ENCODE results near the gene RHOB.
"Not testable (repeated sequence)": the region's sequence is repeated elsewhere in the genome, so short reads cannot be mapped to it uniquely, and the experiment has no call there.

The RHOB gene

GRCh38 chr2:20451761-20452499, 5.1 kb downstream of the RHOB start:
- DNase-seq (ENCODE audit: low read depth, low spot score): no peak

- no peak for DNase-seq (ENCODE audit: low read depth, low spot score)
Measured at GRCh38 chr2:20452551-20452950, 5.7 kb downstream of the RHOB start.

DNA sequence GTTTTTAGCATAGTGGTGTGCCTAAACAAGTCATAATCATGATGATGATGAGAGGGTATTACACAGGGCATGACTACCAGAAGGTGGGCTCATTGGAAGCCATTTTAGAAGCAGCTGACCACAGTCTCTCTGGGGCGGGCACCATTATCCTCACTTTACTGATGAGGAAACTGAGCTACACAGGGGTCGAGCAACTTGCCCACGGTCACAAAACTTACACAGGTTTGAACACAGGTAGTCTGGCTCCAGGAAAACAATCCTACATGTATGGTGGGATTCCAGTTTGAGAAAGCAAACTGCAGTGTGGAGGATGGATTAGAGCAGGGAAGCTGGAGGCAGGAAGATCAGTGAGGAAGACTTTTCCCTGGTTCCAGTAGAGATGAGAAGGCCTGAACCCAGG, 6.2 kb downstream of the RHOB start:
- DNase-seq (ENCODE audit: low read depth, low spot score): no peak

DNA sequence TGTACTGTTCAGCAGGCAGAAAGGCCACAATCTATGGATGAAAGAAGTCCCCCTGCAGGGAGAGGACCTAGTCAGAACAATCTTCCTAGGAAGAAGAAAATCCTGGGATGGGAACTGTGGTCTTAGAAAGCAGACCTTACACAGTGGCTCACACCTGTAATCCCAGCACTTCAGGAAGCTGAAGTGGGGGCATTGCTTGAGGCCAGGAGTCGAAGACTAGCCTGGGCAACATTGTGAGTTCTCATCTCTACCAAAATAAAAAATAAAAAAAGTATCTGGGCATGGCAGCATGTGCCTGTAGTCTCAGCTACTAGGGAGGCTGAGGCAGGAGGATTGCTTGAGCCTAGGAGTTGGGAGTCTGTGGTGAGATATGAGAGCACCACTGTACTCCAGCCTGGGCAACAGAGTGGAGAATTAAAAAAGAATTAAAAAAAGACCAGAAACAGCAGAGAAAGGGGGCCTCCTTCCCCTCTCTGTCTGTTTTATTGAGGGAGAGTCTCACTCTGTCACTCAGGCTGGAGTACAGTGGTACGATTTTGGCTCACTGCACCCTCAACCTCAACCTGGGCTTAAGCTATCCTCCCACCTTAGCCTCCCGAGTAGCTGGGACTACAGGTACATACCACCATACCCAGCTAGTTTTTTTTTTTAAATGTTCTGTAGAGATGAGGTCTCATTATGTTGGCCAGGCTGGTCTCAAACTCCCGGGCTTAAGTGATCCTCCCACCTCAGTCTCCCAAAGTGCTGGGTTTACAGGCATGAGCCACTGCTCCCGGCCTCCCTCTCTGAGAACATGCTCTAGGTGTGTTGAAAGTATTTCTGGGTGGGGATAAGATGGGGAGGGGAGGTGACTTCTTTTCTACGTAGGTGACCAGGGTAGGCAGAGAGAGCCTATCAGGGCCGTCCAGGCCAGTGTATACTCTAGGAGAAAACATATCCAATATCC, 7.4 kb downstream of the RHOB start:
- no peak for DNase-seq (ENCODE audit: low read depth, low spot score)

GRCh38 chr2:20455076-20455587, 8.3 kb downstream of the RHOB start:
- no peak for DNase-seq (ENCODE audit: low read depth, low spot score)

DNA sequence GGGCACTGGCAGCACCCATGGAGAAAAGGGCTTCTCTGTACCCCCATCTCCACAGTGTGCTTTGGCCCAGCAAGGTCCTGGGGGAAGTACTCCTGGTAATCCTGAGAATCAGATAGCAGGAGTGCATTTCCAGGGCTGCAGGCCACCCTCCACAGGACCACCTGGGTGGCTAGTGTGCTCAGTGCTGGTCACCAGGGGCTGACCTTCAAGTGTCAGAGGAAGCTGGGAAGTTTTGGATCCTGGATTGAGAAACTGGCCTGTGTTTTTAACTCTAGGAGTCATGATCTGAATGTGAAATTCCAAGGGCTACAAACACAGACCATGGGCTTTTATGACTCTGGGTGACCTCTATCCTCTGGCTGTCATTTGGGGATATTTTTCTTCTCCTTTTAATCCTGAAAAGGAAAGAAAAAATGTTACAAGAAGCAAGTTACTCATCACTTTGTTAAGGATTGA, 9.3 kb downstream of the RHOB start:
- DNase-seq (ENCODE audit: low read depth, low spot score): no peak

- DNase-seq (ENCODE audit: low read depth, low spot score): no peak
Measured at GRCh38 chr2:20456636-20457426, 10.0 kb downstream of the RHOB start.

- no peak for DNase-seq (ENCODE audit: low read depth, low spot score)
Measured at GRCh38 chr2:20457661-20458630, 11.1 kb downstream of the RHOB start.

DNA sequence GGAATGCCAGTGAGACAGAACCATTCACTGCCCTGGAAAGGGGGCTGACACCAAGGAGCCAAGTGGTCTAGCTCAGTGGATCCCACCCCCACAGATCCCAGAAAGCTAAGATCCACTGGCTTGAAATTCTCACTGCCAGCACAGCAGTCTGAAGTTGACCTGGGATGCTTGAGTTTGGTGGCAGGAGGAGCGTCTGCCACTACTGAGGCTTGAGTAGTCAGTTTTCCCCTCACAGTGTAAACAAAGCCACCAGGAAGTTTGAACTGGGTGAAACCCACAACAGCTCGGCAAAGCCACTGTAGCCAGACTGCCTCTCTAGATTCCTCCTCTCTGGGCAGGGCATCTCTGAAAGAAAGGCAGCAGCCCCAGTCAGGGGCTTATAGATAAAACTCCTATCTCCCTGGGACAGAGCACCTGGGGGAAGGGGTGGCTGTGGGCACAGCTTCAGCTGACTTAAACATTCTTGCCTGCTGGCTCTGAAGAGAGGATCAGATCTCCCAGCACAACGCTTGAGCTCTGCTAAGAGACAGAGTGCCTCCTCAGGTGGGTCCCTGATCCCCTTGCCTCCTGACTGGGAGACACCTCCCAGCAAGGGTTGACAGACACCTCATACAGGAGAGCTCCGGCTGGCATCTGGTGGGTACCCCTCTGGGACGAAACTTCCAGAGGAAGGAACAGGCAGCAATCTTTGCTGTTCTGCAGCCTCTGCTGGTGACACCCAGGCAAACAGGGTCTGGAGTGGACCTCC, 12.0 kb downstream of the RHOB start:
- DNase-seq (ENCODE audit: low read depth, low spot score): not testable (repeated sequence)

DNA sequence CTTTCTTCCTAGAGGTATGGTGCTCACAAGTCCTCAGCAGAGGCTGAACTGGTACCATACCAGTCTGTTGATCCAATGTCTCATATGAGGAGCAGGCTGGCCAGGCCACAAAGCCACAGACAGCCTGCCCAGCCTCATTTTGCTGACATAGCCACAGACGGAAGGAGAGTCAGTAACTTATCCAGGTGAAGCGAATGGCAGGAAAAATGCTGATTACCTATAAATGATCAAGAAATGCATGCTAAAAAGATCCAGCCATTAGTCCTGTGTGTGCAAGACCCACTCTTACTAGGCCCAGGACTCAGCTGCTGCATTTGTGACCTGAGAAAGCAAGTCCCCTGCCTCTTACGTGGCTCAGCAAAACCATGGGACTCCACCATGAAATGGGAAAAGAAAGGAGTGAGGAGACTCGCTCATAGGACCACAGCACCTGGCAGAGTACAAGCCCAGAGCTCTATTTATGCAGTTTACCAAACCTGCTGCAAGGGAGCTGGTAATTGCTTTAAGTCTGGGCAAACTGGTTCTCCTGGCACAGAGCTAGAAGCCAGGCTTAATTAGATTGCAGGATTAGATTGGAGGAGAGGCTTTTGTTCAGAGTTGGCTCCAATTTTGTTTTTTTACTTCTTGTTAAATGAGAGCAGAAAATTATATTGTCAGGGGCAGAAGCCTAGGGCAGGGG, 19.0 kb downstream of the RHOB start:
- DNase-seq (ENCODE audit: low read depth, low spot score): no peak

DNA sequence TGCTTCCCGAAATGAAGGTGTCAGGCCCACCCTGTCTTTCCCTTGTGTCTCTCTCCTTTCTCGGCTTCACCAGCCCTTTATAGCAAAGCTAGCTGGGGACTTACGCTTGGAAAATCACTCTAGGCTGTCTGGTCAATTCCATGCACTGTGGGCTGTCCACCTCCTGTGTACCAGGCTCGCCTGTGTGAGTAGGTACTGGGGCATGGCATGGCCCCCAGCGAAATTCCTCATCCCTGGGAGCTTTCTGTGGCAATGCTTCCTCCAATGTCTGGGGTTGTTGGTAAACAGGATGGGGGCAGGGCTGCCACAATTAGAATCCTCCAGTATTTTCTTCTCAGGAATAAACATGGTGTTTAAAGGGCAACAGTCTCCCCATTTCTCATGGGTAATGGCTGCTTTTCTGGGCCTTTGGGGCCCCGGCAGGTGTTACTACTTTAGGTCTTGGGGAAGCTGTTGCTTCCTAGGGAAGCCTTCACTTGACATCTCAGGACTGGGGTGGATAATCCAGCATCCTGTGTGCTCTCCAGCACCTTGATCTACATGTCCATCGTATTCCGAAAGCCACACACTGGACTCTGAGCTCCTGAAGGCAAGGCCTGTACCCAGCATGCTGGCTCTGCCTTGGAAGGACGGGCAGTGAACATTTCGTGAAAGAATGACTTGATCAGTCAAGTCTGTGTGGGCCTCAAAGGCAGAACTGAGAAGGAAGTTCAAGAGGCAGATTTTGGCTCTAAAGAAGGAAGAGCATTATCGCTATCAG, 21.1 kb downstream of the RHOB start:
- no peak for DNase-seq (ENCODE audit: low read depth, low spot score)

DNA sequence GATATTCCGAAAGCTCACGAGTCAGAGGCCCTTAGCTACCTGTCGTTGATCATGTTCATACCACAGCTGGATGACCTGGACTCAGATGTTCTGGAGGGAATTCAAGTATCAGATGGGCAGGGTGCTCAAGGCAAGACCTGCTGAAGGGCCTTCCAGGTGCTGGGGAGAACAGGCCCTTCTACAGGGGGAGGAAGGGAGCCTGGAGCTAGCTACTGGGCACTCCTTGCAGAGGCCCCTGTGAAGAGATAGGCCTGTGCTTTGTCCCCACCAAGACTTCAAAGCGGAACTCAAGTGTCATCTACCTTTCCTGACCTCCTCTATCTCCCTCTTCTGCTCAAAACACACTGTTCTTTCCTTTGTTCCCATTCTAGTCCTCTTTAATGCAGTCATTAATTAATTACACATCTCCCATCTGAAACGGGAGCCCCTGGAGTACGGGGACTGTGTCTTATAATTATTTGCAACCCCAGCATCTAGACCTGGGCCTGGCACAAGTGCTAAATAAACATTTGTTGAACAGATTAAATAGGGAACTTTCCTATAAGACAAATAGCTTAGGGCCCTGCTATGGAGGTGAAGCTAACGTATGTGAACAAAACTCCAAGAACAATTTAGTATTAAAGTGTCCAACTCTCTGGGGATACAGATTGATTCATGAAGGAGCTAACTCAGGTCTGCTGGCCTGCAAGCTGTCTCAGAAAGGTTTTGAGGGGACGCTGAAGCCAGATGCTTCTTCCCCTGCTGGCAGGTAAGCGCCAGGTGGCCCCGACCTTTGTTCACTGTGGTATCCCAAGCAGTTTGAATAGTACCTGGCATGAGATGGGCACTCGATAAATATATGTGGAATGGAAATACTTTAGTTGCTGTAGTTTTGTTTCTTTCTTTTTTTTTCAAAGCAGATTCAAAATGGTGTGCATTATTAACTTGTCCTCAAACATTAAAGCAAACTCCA, 22.0 kb downstream of the RHOB start:
- DNase-seq (ENCODE audit: low read depth, low spot score): no peak

- DNase-seq (ENCODE audit: low read depth, low spot score): no peak
Measured at GRCh38 chr2:20469595-20469994, 22.7 kb downstream of the RHOB start.

GRCh38 chr2:20470211-20470610, 23.3 kb downstream of the RHOB start:
- no peak for DNase-seq (ENCODE audit: low read depth, low spot score)

DNA sequence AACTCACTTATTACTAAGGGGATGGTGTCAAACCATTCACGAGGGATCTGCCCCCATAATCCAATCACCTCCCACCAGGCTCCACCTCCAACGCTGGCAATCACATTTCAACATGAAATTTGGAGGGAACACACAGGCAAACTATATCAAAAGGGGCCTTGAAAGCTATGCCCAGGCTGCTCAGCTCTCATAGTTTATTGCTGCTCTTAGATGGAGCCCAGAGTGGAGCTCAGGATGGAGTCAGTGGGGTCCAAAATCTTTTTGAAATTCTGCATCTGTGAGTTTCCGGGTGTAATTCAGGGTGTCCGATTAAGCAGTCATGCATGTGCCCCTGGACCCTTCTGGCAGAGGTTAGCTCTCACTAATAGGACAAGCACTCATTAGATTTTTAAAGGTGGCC, 24.3 kb downstream of the RHOB start:
- no peak for DNase-seq (ENCODE audit: low read depth, low spot score)

DNA sequence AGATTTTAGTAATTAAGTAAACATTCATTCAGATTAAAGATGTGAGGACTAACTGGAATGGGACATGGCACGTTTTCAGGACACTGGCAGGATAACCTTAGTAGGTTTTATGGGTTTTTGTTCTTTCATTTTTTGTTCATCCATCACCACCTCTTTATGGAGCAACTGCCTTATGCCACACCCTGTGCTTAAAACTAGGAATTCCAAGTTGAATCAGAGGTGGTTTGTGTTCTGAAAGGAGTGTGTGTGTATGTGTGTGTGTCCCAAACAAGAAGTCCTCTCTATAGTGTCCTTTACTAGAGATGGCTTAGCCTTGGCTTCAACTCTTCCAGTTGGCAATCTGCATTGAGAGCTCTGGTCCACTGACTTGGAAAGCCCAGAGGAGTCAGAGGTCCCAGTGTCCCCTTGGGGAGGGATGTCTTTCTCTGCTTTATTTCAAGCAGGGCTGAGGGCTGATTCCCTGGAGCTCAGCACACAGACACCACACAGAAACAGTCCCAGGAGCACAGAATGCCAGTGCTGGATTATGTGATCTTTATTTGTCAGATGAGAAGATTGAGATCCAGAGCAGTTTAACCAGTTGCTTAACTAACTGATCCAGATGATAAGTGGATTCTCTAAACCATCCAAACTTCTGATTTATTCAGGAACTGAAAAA, 25.2 kb downstream of the RHOB start:
- DNase-seq (ENCODE audit: low read depth, low spot score): no peak

- DNase-seq (ENCODE audit: low read depth, low spot score): no peak
Measured at GRCh38 chr2:20472569-20472968, 25.7 kb downstream of the RHOB start.
